Retinal pigment epithelial cell (primary cell): ENCODE results near the gene HOXA13.

ENCODE experiments used
- DNase-seq: peaks from one replicate; pipeline ENCODE4 v3.0.0-alpha.2; 2010; ENCODE audit warnings: low read depth
- H3K4me3 ChIP-seq: 2 replicates; pipeline ENCODE4 v1.5.1; 2011; ENCODE audit warnings: mild to moderate bottlenecking, low read length, control low read depth, moderate library complexity
- TF ChIP-seq, protein P1 (sequence below): conservative IDR thresholded peaks from 2 replicates; pipeline ENCODE4 v1.5.1; 2011; ENCODE audit warnings: low read depth, low read length, control low read depth, inconsistent platforms

Gene HOXA13

DNA sequence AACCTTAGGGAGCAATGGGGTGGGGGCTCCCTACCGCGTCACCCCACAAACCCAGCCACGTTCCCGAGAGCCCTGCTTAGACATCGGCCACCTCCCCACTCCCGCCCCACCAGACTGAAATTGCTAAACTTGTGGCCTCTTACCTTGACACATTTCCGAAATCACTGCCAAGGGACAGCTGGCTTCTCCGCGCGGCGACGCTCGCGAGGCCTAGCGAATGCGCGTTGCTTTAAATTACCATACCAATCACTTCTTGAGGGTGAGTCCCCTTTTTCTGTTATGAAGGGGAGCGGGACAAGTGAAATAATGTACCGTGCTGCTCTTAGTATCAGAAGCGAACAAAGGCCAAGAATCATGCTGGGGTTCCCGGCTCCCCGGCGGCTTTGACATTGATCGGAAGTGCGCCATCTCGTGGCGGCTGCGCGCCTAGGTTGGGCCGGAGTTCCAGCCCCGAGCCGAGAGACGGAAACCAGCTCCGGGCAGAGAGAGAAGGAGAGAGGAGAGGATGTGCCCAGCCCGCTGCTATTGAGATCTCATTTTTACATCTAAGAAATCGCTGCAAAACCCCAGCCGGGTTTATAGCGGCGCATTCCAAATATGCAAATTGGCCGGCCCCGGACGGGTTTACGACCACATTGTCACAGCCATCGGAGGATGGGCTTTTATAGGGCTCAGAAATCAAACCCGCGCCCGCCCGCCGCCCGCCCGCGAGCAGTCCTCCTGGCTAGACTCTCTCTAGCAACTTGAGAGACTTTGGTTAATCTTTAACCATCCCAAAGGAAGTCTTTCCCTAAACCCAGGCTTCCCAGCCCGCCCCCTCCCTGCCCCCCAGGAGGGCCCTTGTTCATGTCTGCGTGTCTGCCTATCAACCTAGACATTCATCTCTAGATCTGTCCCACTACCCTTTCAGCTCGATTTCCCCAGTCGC, 20.1 kb downstream of the HOXA13 start:
- no peak for DNase-seq
- TF ChIP-seq, protein P1, sequence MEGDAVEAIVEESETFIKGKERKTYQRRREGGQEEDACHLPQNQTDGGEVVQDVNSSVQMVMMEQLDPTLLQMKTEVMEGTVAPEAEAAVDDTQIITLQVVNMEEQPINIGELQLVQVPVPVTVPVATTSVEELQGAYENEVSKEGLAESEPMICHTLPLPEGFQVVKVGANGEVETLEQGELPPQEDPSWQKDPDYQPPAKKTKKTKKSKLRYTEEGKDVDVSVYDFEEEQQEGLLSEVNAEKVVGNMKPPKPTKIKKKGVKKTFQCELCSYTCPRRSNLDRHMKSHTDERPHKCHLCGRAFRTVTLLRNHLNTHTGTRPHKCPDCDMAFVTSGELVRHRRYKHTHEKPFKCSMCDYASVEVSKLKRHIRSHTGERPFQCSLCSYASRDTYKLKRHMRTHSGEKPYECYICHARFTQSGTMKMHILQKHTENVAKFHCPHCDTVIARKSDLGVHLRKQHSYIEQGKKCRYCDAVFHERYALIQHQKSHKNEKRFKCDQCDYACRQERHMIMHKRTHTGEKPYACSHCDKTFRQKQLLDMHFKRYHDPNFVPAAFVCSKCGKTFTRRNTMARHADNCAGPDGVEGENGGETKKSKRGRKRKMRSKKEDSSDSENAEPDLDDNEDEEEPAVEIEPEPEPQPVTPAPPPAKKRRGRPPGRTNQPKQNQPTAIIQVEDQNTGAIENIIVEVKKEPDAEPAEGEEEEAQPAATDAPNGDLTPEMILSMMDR, result peak; percentile 84
- no peak overlapping the region for H3K4me3 ChIP-seq

DNA sequence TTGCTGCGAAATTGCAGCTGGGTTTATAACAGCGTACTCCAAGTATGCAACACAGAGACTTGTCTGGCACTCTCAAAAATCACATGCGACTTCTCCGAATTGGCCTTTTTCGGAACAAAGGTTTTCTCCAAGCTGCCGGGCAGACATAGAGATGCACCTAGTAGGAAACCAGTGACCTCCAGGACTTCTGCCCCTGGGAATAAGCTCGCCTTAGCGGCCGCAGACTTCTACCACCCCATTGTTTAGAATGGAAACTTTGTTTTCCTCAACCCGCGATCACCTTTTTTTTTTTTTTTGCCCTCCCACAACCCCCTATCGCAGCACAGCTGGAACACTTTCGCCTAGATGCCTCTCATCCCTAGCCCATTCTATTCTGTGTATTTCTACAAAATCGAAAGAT, 20.9 kb downstream of the HOXA13 start:
- no peak overlapping the region for H3K4me3 ChIP-seq
- TF ChIP-seq, protein P1, result no peak
- no peak for DNase-seq

DNA sequence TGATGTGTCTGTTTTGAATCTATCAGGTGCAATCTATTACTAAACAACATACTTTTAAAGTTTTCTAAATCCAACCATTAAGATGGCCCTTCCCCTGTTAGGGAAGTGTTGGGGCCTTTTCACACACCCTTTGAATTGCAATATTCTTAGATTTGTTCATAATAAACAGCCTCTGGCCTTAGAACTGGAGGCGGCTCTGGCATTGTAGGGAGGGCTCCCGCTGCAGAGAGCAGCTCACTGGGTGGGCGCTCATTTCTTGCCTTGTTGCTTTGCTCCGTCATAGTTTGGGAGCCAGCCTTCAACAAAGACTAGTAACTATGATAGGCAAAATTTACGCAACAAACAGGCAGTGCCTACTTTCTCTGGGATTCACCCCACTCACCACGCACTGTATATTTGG, 21.5 kb downstream of the HOXA13 start:
- TF ChIP-seq, protein P1, result no peak
- H3K4me3 ChIP-seq, result no peak overlapping the region

DNA sequence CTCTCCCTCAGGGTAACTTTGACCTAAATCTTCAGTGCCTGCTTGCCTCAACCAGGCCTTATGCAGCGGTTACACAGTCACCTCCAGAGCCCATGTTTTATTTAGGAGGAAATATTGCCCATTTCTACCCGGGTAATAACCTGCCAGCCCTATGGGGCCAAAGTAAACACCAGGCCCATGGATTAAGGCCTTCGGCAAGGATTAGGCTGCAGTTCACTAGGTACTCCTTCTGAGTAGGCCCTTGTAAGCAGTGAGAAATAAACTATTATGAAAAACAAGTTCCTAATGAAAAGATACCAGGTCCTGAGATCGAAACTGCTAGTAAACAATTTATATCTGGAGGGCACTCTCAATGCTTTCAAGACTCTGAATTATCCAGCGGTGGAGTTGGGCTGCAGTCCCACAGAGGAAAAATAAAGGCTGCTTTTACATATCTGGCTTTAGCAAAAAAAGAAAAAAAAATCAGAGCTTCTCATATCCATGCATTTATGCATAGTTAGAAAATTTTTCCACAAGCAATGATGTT, 22.0 kb downstream of the HOXA13 start:
- H3K4me3 ChIP-seq, result no peak overlapping the region
- TF ChIP-seq, protein P1, result no peak
- no peak for DNase-seq

More for the DNA sequence above, 21.5 kb downstream of the HOXA13 start:
- DNase-seq, result no peak

DNA sequence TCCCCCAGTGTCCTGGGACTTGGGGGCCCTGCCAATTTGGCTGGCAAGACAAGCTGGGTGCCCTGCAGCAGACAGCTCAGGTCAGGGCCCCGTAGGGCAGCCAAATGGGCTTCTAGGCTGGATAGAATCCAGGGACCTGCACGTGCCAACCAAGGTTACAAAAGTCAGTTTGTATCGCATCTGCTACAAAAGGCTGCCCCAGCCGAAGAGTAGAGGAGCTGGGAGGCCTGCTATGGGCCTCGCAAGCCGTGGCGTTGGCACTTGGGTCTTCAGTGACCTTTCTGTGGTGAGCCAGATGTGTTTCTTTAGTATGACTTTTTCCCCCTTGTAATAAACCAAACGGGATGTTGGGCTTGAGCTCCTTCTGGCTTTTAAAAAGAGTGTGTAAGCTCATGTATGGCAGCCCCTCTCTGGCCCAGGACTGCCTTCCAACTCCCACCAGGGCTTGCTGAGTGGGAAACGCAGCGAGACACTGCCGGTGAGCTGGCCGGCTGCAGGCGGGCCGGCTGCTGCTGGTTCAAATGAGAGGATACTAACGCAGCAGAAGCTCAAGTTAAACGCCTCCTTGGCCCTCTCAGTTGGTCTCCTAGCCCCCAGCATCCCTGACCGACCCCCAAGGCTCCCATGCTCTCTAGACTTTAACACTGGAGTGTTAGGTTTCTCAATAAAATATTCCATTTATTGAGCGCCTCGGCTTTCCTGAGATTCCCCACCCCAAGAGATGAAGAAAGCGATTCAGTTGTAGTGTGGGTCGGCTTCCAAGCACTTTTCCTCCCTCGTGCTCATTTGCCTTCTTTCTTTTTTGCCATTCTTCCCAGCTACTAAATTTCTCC, 22.7 kb downstream of the HOXA13 start:
- H3K4me3 ChIP-seq, result no peak overlapping the region
- no peak for DNase-seq
- TF ChIP-seq, protein P1, result no peak

DNA sequence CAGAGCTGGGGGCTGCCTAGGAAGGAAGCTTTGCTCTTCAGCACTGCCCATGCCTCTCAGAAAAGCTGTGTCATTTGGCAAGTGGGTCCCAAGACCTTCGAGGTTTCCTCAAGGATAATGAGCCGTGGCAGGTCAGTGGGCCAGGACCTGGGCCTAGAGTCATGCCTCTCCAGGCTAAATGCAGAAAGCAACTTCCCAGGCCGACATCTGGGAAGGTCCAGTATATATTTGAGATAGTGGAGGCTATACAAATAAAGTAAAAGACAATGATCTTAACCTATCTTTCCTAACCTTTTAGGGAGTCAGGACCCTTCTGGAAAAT, 23.4 kb downstream of the HOXA13 start:
- no peak for DNase-seq
- TF ChIP-seq, protein P1, result no peak
- H3K4me3 ChIP-seq, result no peak overlapping the region
